IMR-90 (cell line): ENCODE results near the gene IER3. TPM values are rescaled to one million over a fixed set of nuclear protein-coding genes. Genes with fewer than 3 reads are reported as not detected.

Experiments used
- ATAC-seq: fragments of 200-7000 bp; cut with Tn5 transposase; 2 replicates; pipeline ENCODE4 v1.9.1; 2020; ENCODE audit warnings: low read depth, mild to moderate bottlenecking, moderate library complexity
- BruUV-seq: library from RNA; stranded (reverse); fragments of 400-500 nt; replicated peaks from 2 replicates; lab custom pipeline; 2021; lab: Mats Ljungman, UMichigan
- CTCF ChIA-PET: fragments of 300-600 bp; formaldehyde crosslinking; extraction: SDS; loops from one replicate; lab custom pipeline; 2021; ENCODE audit warnings: antibody characterized with exemption; lab: Yijun Ruan, JAX
- POLR2A ChIA-PET: fragments of 300-600 bp; sonication (Branson Sonifier 250); formaldehyde crosslinking; loops from one replicate; lab custom pipeline; 2022; ENCODE audit warnings: antibody characterized with exemption; ENCODE audit not compliant: unreplicated experiment; lab: Charles Lee
- DNase-seq: peaks from one replicate; pipeline ENCODE4 v3.0.0; 2013
- H2AFZ ChIP-seq: replicated peaks from 2 replicates; pipeline ENCODE3; 2013; ENCODE audit warnings: low read length, mild to moderate bottlenecking; ENCODE audit not compliant: poor library complexity
- H2AK5ac ChIP-seq: 2 replicates; pipeline ENCODE4 v1.6.1; 2013; ENCODE audit warnings: low read depth, low read length, inconsistent platforms
- H2AK9ac ChIP-seq: replicated peaks from 2 replicates; pipeline ENCODE3; 2013; ENCODE audit warnings: mild to moderate bottlenecking, low read depth, low read length, moderate library complexity; ENCODE audit not compliant: poor library complexity
- H2BK120ac ChIP-seq: 2 replicates; pipeline ENCODE4 v1.6.1; 2013; ENCODE audit warnings: low read depth, low read length, inconsistent platforms
- H2BK15ac ChIP-seq: 3 replicates; pipeline ENCODE4 v1.6.1; 2013; ENCODE audit warnings: low read depth, low read length, inconsistent platforms
- H2BK20ac ChIP-seq: 2 replicates; pipeline ENCODE4 v1.6.1; 2013; ENCODE audit warnings: low read depth, mild to moderate bottlenecking, inconsistent platforms, low read length, moderate library complexity
- H2BK5ac ChIP-seq: 2 replicates; pipeline ENCODE4 v1.6.1; 2013; ENCODE audit warnings: mild to moderate bottlenecking, low read depth, low read length, inconsistent platforms; ENCODE audit not compliant: poor library complexity, severe bottlenecking
- H3K14ac ChIP-seq: replicated peaks from 2 replicates; pipeline ENCODE4 v1.6.1; 2013; ENCODE audit warnings: low read depth, low read length, inconsistent platforms
- H3K18ac ChIP-seq: 2 replicates; pipeline ENCODE4 v1.6.1; 2013; ENCODE audit warnings: low read depth, low read length, control low read depth
- H3K23ac ChIP-seq: 2 replicates; pipeline ENCODE4 v1.6.1; 2013; ENCODE audit warnings: low read depth, low read length, inconsistent platforms
- H3K27ac ChIP-seq: 2 replicates; pipeline ENCODE4 v1.5.1; 2013; ENCODE audit warnings: mild to moderate bottlenecking, control low read depth, low read length; ENCODE audit not compliant: insufficient read depth
- H3K27me3 ChIP-seq: 2 replicates; pipeline ENCODE4 v1.6.1; 2013; ENCODE audit warnings: low read length; ENCODE audit not compliant: control insufficient read depth, insufficient read depth
- H3K36me3 ChIP-seq: 2 replicates; pipeline ENCODE4 v1.6.1; 2013; ENCODE audit warnings: low read length, mixed read lengths; ENCODE audit not compliant: control insufficient read depth, insufficient read depth
- H3K4ac ChIP-seq: 2 replicates; pipeline ENCODE4 v1.6.1; 2013; ENCODE audit warnings: low read depth, low read length, inconsistent platforms
- H3K4me1 ChIP-seq: 2 replicates; pipeline ENCODE4 v1.6.1; 2013; ENCODE audit warnings: low read length, mixed read lengths; ENCODE audit not compliant: control insufficient read depth, insufficient read depth
- H3K4me2 ChIP-seq: 2 replicates; pipeline ENCODE4 v1.6.1; 2013; ENCODE audit warnings: low read depth, mild to moderate bottlenecking, control low read depth, low read length, moderate library complexity
- H3K4me3 ChIP-seq: 2 replicates; pipeline ENCODE4 v1.5.1; 2013; ENCODE audit warnings: low read depth, mild to moderate bottlenecking, control low read depth, low read length, moderate library complexity; ENCODE audit not compliant: insufficient read depth
- H3K56ac ChIP-seq: 2 replicates; pipeline ENCODE4 v1.6.1; 2013; ENCODE audit warnings: low read length, inconsistent platforms; ENCODE audit not compliant: insufficient read depth; ENCODE audit errors: extremely low read depth
- H3K79me1 ChIP-seq, 2 experiments: 2 replicates each; pipeline ENCODE4 v1.6.1; 2013; ENCODE audit warnings: low read length in 2 of 2, inconsistent platforms in 1 of 2, low read depth in 1 of 2
- H3K9ac ChIP-seq: 2 replicates; pipeline ENCODE4 v1.6.1; 2013; ENCODE audit warnings: low read depth, low read length, control low read depth
- H3K9me1 ChIP-seq: 2 replicates; pipeline ENCODE4 v1.6.1; 2013; ENCODE audit warnings: low read length, inconsistent platforms; ENCODE audit not compliant: insufficient read depth
- H3K9me3 ChIP-seq: 2 replicates; pipeline ENCODE4 v1.6.1; 2013; ENCODE audit warnings: low read length; ENCODE audit not compliant: control insufficient read depth, insufficient read depth
- H4K20me1 ChIP-seq: 2 replicates; pipeline ENCODE4 v1.6.1; 2013; ENCODE audit warnings: low read length, inconsistent platforms; ENCODE audit not compliant: insufficient read depth
- H4K5ac ChIP-seq: 2 replicates; pipeline ENCODE4 v1.6.1; 2013; ENCODE audit warnings: mild to moderate bottlenecking, low read depth, low read length, control low read depth
- H4K8ac ChIP-seq, 2 experiments: 2 replicates each; pipeline ENCODE4 v1.6.1; 2013; ENCODE audit warnings: low read depth in 2 of 2, low read length in 2 of 2, control low read depth in 1 of 2, inconsistent platforms in 1 of 2
- H4K91ac ChIP-seq: 2 replicates; pipeline ENCODE4 v1.6.1; 2013; ENCODE audit warnings: low read depth, low read length, inconsistent platforms; ENCODE audit not compliant: insufficient read depth
- BHLHE40 ChIP-seq: fragments of 150-350 bp; IDR thresholded peaks from 2 replicates; pipeline ENCODE4 v1.6.1; 2016; ENCODE audit warnings: mild to moderate bottlenecking, low read depth, low read length
- CEBPB ChIP-seq: IDR thresholded peaks from 2 replicates; pipeline ENCODE4 v1.6.1; 2012; ENCODE audit warnings: low read depth, low read length, improper control_type of control experiment
- CHD1 ChIP-seq: IDR thresholded peaks from 2 replicates; pipeline ENCODE4 v1.6.1; 2012; ENCODE audit warnings: low read depth, low read length, improper control_type of control experiment
- FOS ChIP-seq: fragments of 150-350 bp; IDR thresholded peaks from 2 replicates; pipeline ENCODE4 v1.6.1; 2016; ENCODE audit warnings: low read depth, low read length
- MAFK ChIP-seq: IDR thresholded peaks from 2 replicates; pipeline ENCODE4 v1.6.1; 2012; ENCODE audit warnings: low read depth, low read length, improper control_type of control experiment
- MAZ ChIP-seq: IDR thresholded peaks from 2 replicates; pipeline ENCODE4 v1.6.1; 2012; ENCODE audit warnings: low read depth, mild to moderate bottlenecking, low read length, improper control_type of control experiment, moderate library complexity, borderline replicate concordance
- MXI1 ChIP-seq: IDR thresholded peaks from 2 replicates; pipeline ENCODE4 v1.6.1; 2012; ENCODE audit warnings: low read depth, mild to moderate bottlenecking, low read length, moderate library complexity, borderline replicate concordance
- NFE2L2 ChIP-seq: fragments of 150-350 bp; IDR thresholded peaks from 2 replicates; pipeline ENCODE4 v1.6.1; 2016; ENCODE audit warnings: low read depth, mild to moderate bottlenecking, low read length
- POLR2A ChIP-seq: IDR thresholded peaks from 2 replicates; pipeline ENCODE4 v1.6.1; 2012; ENCODE audit warnings: mild to moderate bottlenecking, low read depth, low read length
- RAD21 ChIP-seq: IDR thresholded peaks from 2 replicates; pipeline ENCODE4 v1.6.1; 2012; ENCODE audit warnings: low read length, improper control_type of control experiment
- RCOR1 ChIP-seq: IDR thresholded peaks from 2 replicates; pipeline ENCODE4 v1.6.1; 2012; ENCODE audit warnings: mild to moderate bottlenecking, low read length, improper control_type of control experiment; ENCODE audit not compliant: insufficient replicate concordance
- RFX5 ChIP-seq: IDR thresholded peaks from 2 replicates; pipeline ENCODE4 v1.8.0; 2012; ENCODE audit warnings: low read depth, mild to moderate bottlenecking, low read length, moderate library complexity
- SMC3 ChIP-seq: fragments of 150-350 bp; IDR thresholded peaks from 2 replicates; pipeline ENCODE4 v1.6.1; 2016; ENCODE audit warnings: low read depth, mild to moderate bottlenecking, antibody characterized with exemption, low read length, moderate library complexity
- WGBS, 2 experiments: methylation state at CpG; one replicate each; pipeline versions ENCODE4 v1.1.5 to v1.1.7; 2013; ENCODE audit warnings: missing lambda C conversion rate in 2 of 2; ENCODE audit not compliant: insufficient read length in 1 of 2; ENCODE audit errors: extremely low coverage in 2 of 2; 5-methylcytosine and 5-hydroxymethylcytosine counted together
- dilution Hi-C: fragments of 300-500 bp; cut with HindIII; formaldehyde crosslinking; loops from one replicate; pipeline ENCODE4 v1.14.3; 2018; ENCODE audit warnings: low sequenced_read_pairs; ENCODE audit not compliant: unreplicated experiment
- in situ Hi-C: fragments of 300-500 bp; cut with MboI; formaldehyde crosslinking; loops from 3 replicates; pipeline ENCODE4 v1.14.3; 2019; ENCODE audit warnings: low sequenced_read_pairs, inconsistent platforms, mixed read lengths
- intact Hi-C: fragments of 100-400 bp; cut with micrococcal nuclease; formaldehyde crosslinking; loops from 2 replicates; pipeline ENCODE4 v1.10.0; 2022
- polyA plus RNA-seq, 3 experiments: library from polyadenylated mRNA; depleted of rRNA; stranded (reverse); fragments of >200 nt; gene quantifications; 2 replicates each; pipeline ENCODE4 v1.2.3, GENCODE V29; 2012; ENCODE audit warnings: low replicate concordance in 1 of 3
- total RNA-seq: library from RNA; depleted of rRNA; stranded (reverse); fragments of >200 nt; gene quantifications from 2 replicates; pipeline ENCODE4 v1.2.3, GENCODE V29; 2012
- TF ChIP-seq, protein P1 (sequence below): conservative IDR thresholded peaks from 2 replicates; pipeline ENCODE4 v1.5.1; 2012; ENCODE audit warnings: mild to moderate bottlenecking, low read depth, low read length, improper control_type of control experiment
- TF ChIP-seq, protein P2 (sequence below): fragments of 150-350 bp; IDR thresholded peaks from 2 replicates; pipeline ENCODE4 v1.6.1; 2017; ENCODE audit warnings: mild to moderate bottlenecking, antibody characterized with exemption, low read length, low read depth
- TF ChIP-seq, protein P3 (sequence below): fragments of 150-350 bp; IDR thresholded peaks from 2 replicates; pipeline ENCODE4 v1.6.1; 2016; ENCODE audit warnings: low read depth, mild to moderate bottlenecking, low read length, moderate library complexity, borderline replicate concordance

The IER3 gene
- total and polyA plus RNA-seq, 2 of the 4 experiments (the other 2 are of a cell fraction) = 38.4 to 159 TPM

DNA sequence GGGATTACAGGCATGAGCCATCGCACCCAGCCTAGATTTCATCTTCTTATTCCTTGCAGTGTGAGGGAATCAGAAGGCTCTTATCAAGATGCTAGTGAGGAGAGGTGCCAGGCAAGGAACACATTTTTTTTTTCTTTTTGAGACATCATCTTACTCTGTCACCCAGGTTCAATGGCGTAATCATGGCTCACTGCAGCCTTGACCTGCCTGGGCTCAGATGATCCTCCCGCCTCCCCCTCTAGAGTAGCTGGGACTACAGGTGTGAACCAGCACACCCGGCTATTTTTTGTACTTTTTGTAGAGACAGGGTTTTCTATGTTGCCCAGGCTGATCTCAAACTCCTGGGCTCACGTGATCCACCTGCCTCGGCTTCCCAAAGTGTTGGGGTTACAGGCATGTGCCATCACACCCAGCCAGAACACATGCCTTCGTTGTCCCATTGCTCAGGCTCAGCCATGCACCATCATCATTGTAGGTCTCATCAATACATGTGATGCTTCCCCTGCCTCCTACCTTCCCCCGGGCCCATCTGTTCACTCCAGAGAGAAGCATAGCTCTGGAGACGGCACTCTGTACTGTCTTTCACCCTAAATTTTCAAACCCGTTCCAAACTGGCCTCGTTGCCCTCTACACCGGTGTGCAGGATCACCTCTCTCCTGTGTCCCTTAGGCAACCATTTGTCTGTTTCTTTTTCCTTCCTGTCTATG lies 12.0 kb downstream of the IER3 start:
- CTCF ChIA-PET = no interaction called here

More for the DNA sequence above, 12.0 kb downstream of the IER3 start:
- WGBS, 2 experiments = 85% methylated on average over 5 of the region's 12 CpGs; no CpG with 5 or more reads in 1 of the 2 experiments
- Histone ChIP-seq H2BK20ac (no peak overlapping the region), H3K14ac (no peak overlapping the region), H3K9ac (no peak overlapping the region), H4K91ac (no peak overlapping the region), H3K79me1 (peaks cover 41 to 74% of the 10 kb centered on the region in 2 experiments), H2AFZ (no peak overlapping the region), H3K9me1 (no peaks in the 10 kb centered on the region), H2AK9ac (peak overlapping the region; percentile 33), H3K27ac (no peak overlapping the region), H4K8ac (no peak overlapping the region), H3K4me3 (no peak overlapping the region), H3K4me2 (no peak overlapping the region), H2BK15ac (no peak overlapping the region), H3K23ac (no peak overlapping the region), H2BK5ac (no peak overlapping the region), H3K18ac (no peak overlapping the region), H2BK120ac (no peak overlapping the region), H4K5ac (no peak overlapping the region), H3K27me3 (no peaks in the 10 kb centered on the region), H3K4ac (no peak overlapping the region), H3K9me3 (no peaks in the 10 kb centered on the region), H2AK5ac (no peak overlapping the region), H4K20me1 (peaks cover 10% of the 10 kb centered on the region; the same call in 1 of the 2 replicates), H3K56ac (no peak overlapping the region), H3K4me1 (no peaks in the 10 kb centered on the region), H3K36me3 (peaks cover 61% of the 10 kb centered on the region)
- no peak for DNase-seq
- no peak for TF ChIP-seq SMC3
- TF ChIP-seq, protein P1, sequence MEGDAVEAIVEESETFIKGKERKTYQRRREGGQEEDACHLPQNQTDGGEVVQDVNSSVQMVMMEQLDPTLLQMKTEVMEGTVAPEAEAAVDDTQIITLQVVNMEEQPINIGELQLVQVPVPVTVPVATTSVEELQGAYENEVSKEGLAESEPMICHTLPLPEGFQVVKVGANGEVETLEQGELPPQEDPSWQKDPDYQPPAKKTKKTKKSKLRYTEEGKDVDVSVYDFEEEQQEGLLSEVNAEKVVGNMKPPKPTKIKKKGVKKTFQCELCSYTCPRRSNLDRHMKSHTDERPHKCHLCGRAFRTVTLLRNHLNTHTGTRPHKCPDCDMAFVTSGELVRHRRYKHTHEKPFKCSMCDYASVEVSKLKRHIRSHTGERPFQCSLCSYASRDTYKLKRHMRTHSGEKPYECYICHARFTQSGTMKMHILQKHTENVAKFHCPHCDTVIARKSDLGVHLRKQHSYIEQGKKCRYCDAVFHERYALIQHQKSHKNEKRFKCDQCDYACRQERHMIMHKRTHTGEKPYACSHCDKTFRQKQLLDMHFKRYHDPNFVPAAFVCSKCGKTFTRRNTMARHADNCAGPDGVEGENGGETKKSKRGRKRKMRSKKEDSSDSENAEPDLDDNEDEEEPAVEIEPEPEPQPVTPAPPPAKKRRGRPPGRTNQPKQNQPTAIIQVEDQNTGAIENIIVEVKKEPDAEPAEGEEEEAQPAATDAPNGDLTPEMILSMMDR = no peak
- TF ChIP-seq RFX5 = no peak
- TF ChIP-seq, protein P2, sequence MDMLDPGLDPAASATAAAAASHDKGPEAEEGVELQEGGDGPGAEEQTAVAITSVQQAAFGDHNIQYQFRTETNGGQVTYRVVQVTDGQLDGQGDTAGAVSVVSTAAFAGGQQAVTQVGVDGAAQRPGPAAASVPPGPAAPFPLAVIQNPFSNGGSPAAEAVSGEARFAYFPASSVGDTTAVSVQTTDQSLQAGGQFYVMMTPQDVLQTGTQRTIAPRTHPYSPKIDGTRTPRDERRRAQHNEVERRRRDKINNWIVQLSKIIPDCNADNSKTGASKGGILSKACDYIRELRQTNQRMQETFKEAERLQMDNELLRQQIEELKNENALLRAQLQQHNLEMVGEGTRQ = no peak
- no peak for TF ChIP-seq RCOR1
- TF ChIP-seq MAFK = no peak
- no peak for TF ChIP-seq MAZ
- no peak for TF ChIP-seq NFE2L2
- TF ChIP-seq MXI1 = no peak
- TF ChIP-seq RAD21 = no peak
- no peak for TF ChIP-seq BHLHE40
- no peak for TF ChIP-seq CEBPB
- no peak for TF ChIP-seq CHD1
- TF ChIP-seq FOS = no peak
- no peak for TF ChIP-seq POLR2A
- TF ChIP-seq, protein P3, sequence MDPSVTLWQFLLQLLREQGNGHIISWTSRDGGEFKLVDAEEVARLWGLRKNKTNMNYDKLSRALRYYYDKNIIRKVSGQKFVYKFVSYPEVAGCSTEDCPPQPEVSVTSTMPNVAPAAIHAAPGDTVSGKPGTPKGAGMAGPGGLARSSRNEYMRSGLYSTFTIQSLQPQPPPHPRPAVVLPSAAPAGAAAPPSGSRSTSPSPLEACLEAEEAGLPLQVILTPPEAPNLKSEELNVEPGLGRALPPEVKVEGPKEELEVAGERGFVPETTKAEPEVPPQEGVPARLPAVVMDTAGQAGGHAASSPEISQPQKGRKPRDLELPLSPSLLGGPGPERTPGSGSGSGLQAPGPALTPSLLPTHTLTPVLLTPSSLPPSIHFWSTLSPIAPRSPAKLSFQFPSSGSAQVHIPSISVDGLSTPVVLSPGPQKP = no peak
- no TSS peak for BruUV-seq
- dilution Hi-C loops (no loop called here), in situ Hi-C loops (no loop called here), intact Hi-C loops (no loop called here)
- ATAC-seq = no peak
- POLR2A ChIA-PET = no interaction called here
